GM12878 (cell line): ENCODE results near the gene OMP. TPM values are rescaled to one million over a fixed set of nuclear protein-coding genes. Genes with fewer than 3 reads are reported as not detected.

Experiments
- ATAC-seq: fragments of 200-7000 bp; cut with Tn5 transposase; 3 replicates; pipeline ENCODE4 v1.9.1; 2020; ENCODE audit warnings: mild to moderate bottlenecking, moderate library complexity
- BruUV-seq: library from RNA; stranded (reverse); fragments of 400-500 nt; replicated peaks from 2 replicates; lab custom pipeline; 2021; lab: Mats Ljungman, UMichigan
- CTCF ChIA-PET: fragments of 300-600 bp; sonication (Branson Sonifier 250); formaldehyde crosslinking; extraction: SDS; loops from one replicate; lab custom pipeline; 2021; ENCODE audit warnings: inconsistent platforms; lab: Yijun Ruan, JAX
- POLR2A ChIA-PET: fragments of 350-600 bp; formaldehyde crosslinking; extraction: SDS; loops from one replicate; lab custom pipeline; 2021; ENCODE audit warnings: inconsistent platforms; lab: Charles Lee
- RAD21 ChIA-PET: fragments of 300-600 bp; sonication (Branson Sonifier 250); formaldehyde crosslinking; loops from one replicate; lab custom pipeline; 2023; ENCODE audit warnings: antibody characterized with exemption; ENCODE audit not compliant: unreplicated experiment; lab: Charles Lee
- SMC1A ChIA-PET: fragments of 300-600 bp; sonication (Branson Sonifier 250); formaldehyde crosslinking; loops from one replicate; lab custom pipeline; 2023; ENCODE audit not compliant: unreplicated experiment, uncharacterized antibody; lab: Charles Lee
- DNase-seq: peaks from one replicate; pipeline ENCODE4 v3.0.0-alpha.2; 2011; ENCODE audit warnings: low read depth, low spot score
- FAIRE-seq: peaks from 3 replicates; lab custom pipeline; 2011; peaks lifted over from hg19 to GRCh38; lab: Jason Lieb, UNC
- H2AFZ ChIP-seq: 2 replicates; pipeline ENCODE4 v1.6.0; 2011; ENCODE audit warnings: low read depth, low read length, control low read depth; ENCODE audit not compliant: control insufficient read depth
- H3K27ac ChIP-seq: 2 replicates; pipeline ENCODE4 v1.5.1; 2011; ENCODE audit warnings: control low read depth; ENCODE audit not compliant: control insufficient read depth, insufficient read depth
- H3K27me3 ChIP-seq, 2 experiments: replicated peaks in 1 of 2; 2 replicates each; pipeline versions ENCODE4 v1.6.0 to v1.6.1; 2011; ENCODE audit warnings: low read length in 1 of 2; ENCODE audit not compliant: control insufficient read depth in 2 of 2, insufficient read depth in 2 of 2
- H3K36me3 ChIP-seq, 2 experiments: 2 replicates each; pipeline ENCODE4 v1.5.1; 2011; ENCODE audit warnings: low read length in 1 of 2; ENCODE audit not compliant: control insufficient read depth in 2 of 2, insufficient read depth in 2 of 2
- H3K4me1 ChIP-seq: 2 replicates; pipeline ENCODE4 v1.6.1; 2011; ENCODE audit warnings: mild to moderate bottlenecking, low read length, moderate library complexity, mixed read lengths; ENCODE audit not compliant: control insufficient read depth, insufficient read depth
- H3K4me2 ChIP-seq: 2 replicates; pipeline ENCODE4 v1.6.0; 2011; ENCODE audit warnings: control low read depth; ENCODE audit not compliant: control insufficient read depth, insufficient read depth
- H3K4me3 ChIP-seq: fragments of 200-600 bp; sonication (generic); 2 replicates; pipeline ENCODE4 v1.5.1; 2016
- H3K79me2 ChIP-seq: 2 replicates; pipeline ENCODE4 v1.6.0; 2011; ENCODE audit warnings: low read length; ENCODE audit not compliant: control insufficient read depth, insufficient read depth
- H3K9ac ChIP-seq: 2 replicates; pipeline ENCODE4 v1.8.0; 2011; ENCODE audit warnings: low read length, control low read depth, mixed read lengths; ENCODE audit not compliant: control insufficient read depth, insufficient read depth
- H3K9me3 ChIP-seq: replicated peaks from 3 replicates; pipeline ENCODE4 v1.5.1; 2011; ENCODE audit warnings: mild to moderate bottlenecking, low read length; ENCODE audit not compliant: control insufficient read depth, insufficient read depth
- H4K20me1 ChIP-seq: 2 replicates; pipeline ENCODE4 v1.6.0; 2011; ENCODE audit not compliant: control insufficient read depth, insufficient read depth
- ATF2 ChIP-seq: IDR thresholded peaks from 2 replicates; pipeline ENCODE4 v1.6.1; 2012; ENCODE audit warnings: low read length, inconsistent platforms
- CTCF ChIP-seq, 3 experiments: IDR thresholded peaks in 2 of 3; conservative IDR thresholded peaks in 1 of 3; 2 replicates each; pipeline ENCODE4 v1.5.1; 2011; ENCODE audit warnings: low read depth in 3 of 3, low read length in 3 of 3, mild to moderate bottlenecking in 3 of 3, control low read depth in 2 of 3, moderate library complexity in 2 of 3, inconsistent platforms in 1 of 3, mixed read lengths in 1 of 3; ENCODE audit not compliant: control insufficient read depth in 2 of 3, insufficient read depth in 1 of 3; ENCODE audit errors: extremely low read depth in 1 of 3
- E4F1 ChIP-seq: fragments of 450-650 bp; IDR thresholded peaks from 2 replicates; pipeline ENCODE4 v1.6.1; 2018; ENCODE audit warnings: borderline replicate concordance, mild to moderate bottlenecking; ENCODE audit not compliant: partially characterized antibody
- IRF5 ChIP-seq: fragments of 450-650 bp; IDR thresholded peaks from 2 replicates; pipeline ENCODE4 v1.6.1; 2017; ENCODE audit warnings: borderline replicate concordance
- TBL1XR1 ChIP-seq: IDR thresholded peaks from 2 replicates; pipeline ENCODE4 v1.6.1; 2012; ENCODE audit warnings: low read depth, low read length, improper control_type of control experiment
- TCF12 ChIP-seq: IDR thresholded peaks from 2 replicates; pipeline ENCODE4 v1.6.1; 2011; ENCODE audit warnings: low read depth, mild to moderate bottlenecking, low read length
- YBX1 ChIP-seq: fragments of 450-650 bp; IDR thresholded peaks from 2 replicates; pipeline ENCODE4 v1.6.1; 2016; ENCODE audit warnings: antibody characterized with exemption
- ZBTB4 ChIP-seq: fragments of 450-650 bp; formaldehyde crosslinking; IDR thresholded peaks from 2 replicates; pipeline ENCODE4 v1.4.0; 2022; ENCODE audit warnings: mild to moderate bottlenecking, moderate library complexity
- ZNF274 ChIP-seq: IDR thresholded peaks from one replicate; pipeline ENCODE4 v1.8.0; 2011; ENCODE audit not compliant: insufficient read length, insufficient read depth
- WGBS: methylation state at CpG from one replicate; pipeline ENCODE4 v1.1.6; 2016; ENCODE audit warnings: low lambda C conversion rate; ENCODE audit not compliant: insufficient replicate concordance, insufficient coverage; ENCODE audit errors: missing lambda C conversion rate; 5-methylcytosine and 5-hydroxymethylcytosine counted together
- in situ Hi-C: fragments of 300-500 bp; cut with MboI; formaldehyde crosslinking; loops from 9 replicates; pipeline ENCODE4 v1.14.3; 2018; ENCODE audit warnings: mixed read lengths
- intact Hi-C: fragments of 100-400 bp; cut with micrococcal nuclease; formaldehyde crosslinking; loops from one replicate; pipeline ENCODE4 v1.14.2; 2022; ENCODE audit not compliant: unreplicated experiment
- polyA plus RNA-seq, 11 experiments: library from polyadenylated mRNA; depleted of rRNA in 4 of 11; unstranded in 6 of 11; stranded (reverse) in 5 of 11; fragments of >200 nt; fragmentation: Nextera tagmentation in 4 of 11; fragmentation: Illumina TruSeq in 1 of 11; extraction: Ambion mirVana in 4 of 11; extraction: Trizol in 1 of 11; gene quantifications; 1 replicate in 1 of 11; 2 replicates in 10 of 11; pipeline versions ENCODE4 v1.2.1 to v1.2.3, GENCODE V29; 2011 to 2016; ENCODE audit warnings: inconsistent platforms in 2 of 11, missing spikeins in 2 of 11, low read depth in 1 of 11
- total RNA-seq, 4 experiments: library from RNA; depleted of rRNA in 3 of 4; stranded (reverse); fragments of >200 nt in 3 of 4; fragmentation: Illumina TruSeq in 1 of 4; extraction: Trizol in 1 of 4; gene quantifications; 2 replicates each; pipeline versions ENCODE4 v1.2.1 to v1.2.3, GENCODE V29; 2013 to 2021

Gene OMP
- total and polyA plus RNA-seq, 10 of the 15 experiments (the other 5 are each of a cell fraction or from before 2014, with no cell fraction given) = not detected

- TF ChIP-seq E4F1 = no peak
- no peak for TF ChIP-seq ZNF274
- no peak for TF ChIP-seq ATF2
- no peak for TF ChIP-seq IRF5
Measured at GRCh38 chr11:77124041-77124440, 21.4 kb downstream of the OMP start (continued).

- DNase-seq (no peak), ATAC-seq (no peak), FAIRE-seq (no peak)
- 24% methylated on average over 6 of the region's 6 CpGs for WGBS
- ChIA-PET POLR2A (no interaction called here), CTCF (interaction anchor here (0.9 kb wide), 1 partner anchor 424 kb away, joined by 3 read pairs; no protein-coding TSS in a partner anchor), SMC1A (no interaction called here), RAD21 (interaction anchor here (0.6 kb wide), 1 partner anchor 252 kb away, joined by 3 read pairs; no protein-coding TSS in a partner anchor)
- no peaks in the 10 kb centered on the region for H4K20me1 ChIP-seq
- H3K4me1 ChIP-seq = 0 out of 2 replicates have a peak, but pooled peaks cover 3% of the 10 kb centered on the region
- H3K9ac ChIP-seq = no peak overlapping the region
- H3K9me3 ChIP-seq = no peaks in the 10 kb centered on the region
- H3K4me3 ChIP-seq = no peak overlapping the region
- in situ Hi-C loops = no loop called here
- no peak overlapping the region for H3K4me2 ChIP-seq
- no peaks in the 10 kb centered on the region for H3K79me2 ChIP-seq
- intact Hi-C loops = no loop called here
- H3K27ac ChIP-seq = no peak overlapping the region
- no peak overlapping the region for H2AFZ ChIP-seq
- no TSS peak for BruUV-seq
- no peaks in the 10 kb centered on the region for H3K36me3 ChIP-seq
- peaks cover 0 to 3% of the 10 kb centered on the region in 2 experiments; a peak in 2 of 4 replicates for H3K27me3 ChIP-seq
- no peak for TF ChIP-seq IRF5
- no peak for TF ChIP-seq ZBTB4
- no peak for TF ChIP-seq YBX1
- no peak for TF ChIP-seq TBL1XR1
- no peak for TF ChIP-seq TCF12
- no peak for TF ChIP-seq CTCF (IDR thresholded peaks at IDR 0.05 in 2 of 3, conservative IDR thresholded peaks at IDR 0.05 in 1 of 3; ENCODE audit: control insufficient read depth in 2 of 3, extremely low read depth in 1 of 3, insufficient read depth in 1 of 3, low read depth in 3 of 3, low read length in 3 of 3)
Measured at GRCh38 chr11:77124488-77124887, 21.8 kb downstream of the OMP start.
